ENCODE data around the gene GP1BA.

The GP1BA gene

DNA sequence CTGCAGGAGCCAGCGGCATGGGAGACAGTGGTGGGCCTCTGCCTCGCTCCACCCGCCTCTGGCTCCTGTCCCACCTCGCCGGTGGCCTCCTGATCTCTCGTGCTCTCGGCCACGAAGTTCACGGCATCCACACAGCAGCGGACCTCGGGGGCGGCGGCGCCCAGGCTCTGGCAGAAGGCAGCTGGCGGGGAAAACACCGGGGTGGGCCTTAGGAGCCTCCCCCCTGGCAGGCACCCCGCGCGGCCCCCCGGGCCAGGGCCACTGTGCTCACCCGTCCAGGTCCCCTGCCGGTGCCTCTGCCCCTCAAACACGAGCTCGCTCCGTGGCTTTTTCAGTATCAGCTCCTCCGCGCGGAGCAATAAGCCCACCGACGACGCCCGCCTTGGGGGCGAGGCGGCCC, 33.1 kb upstream of the GP1BA start:
- TF ChIP-seq, protein P1, sequence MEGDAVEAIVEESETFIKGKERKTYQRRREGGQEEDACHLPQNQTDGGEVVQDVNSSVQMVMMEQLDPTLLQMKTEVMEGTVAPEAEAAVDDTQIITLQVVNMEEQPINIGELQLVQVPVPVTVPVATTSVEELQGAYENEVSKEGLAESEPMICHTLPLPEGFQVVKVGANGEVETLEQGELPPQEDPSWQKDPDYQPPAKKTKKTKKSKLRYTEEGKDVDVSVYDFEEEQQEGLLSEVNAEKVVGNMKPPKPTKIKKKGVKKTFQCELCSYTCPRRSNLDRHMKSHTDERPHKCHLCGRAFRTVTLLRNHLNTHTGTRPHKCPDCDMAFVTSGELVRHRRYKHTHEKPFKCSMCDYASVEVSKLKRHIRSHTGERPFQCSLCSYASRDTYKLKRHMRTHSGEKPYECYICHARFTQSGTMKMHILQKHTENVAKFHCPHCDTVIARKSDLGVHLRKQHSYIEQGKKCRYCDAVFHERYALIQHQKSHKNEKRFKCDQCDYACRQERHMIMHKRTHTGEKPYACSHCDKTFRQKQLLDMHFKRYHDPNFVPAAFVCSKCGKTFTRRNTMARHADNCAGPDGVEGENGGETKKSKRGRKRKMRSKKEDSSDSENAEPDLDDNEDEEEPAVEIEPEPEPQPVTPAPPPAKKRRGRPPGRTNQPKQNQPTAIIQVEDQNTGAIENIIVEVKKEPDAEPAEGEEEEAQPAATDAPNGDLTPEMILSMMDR (IDR thresholded peaks at IDR 0.05), result no peak

DNA sequence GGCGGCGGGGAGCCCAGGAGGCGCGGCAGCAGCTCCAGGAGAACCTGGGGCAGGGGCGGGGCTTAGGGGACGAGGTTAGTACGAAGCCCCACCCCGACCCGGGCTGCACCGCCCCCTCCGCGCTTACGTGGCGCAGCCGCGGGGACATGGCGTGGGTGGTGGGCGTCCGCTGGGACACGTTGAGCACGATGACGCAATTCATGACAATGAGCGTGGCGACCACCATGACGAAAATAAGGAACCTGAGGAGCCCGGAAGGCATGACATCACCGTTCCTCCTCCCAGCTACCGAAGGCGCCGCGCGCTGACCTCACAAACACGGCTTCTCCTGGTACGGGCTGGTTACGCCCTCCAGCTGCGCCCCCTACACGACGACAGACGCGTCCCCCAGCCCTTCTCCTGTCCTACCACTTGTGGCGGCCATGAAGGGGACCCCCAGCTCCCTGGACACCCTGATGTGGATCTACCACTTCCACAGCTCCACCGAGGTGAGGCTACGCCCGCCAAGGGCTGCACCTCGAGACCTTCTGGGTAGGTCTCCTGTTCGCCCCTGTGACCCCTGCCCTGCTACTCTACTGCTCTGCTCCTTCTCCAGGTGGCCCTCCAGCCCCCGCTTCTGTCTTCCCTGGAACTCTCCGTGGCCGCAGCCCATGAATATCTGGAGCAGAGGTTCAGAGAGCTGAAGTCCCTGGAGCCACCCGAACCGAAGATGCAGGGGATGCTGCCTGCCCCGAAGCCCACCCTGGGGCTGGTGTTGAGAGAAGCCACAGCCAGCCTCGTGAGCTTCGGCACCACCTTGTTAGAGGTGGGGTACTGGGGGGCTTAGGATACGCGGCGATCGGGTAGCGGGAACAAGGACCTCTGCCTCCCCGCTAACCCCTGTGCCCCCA, 32.5 kb upstream of the GP1BA start, which contains the start of gene C17orf107:
Gene C17orf107, plus strand, starts transcription at position 196 of the 890 bp plus-strand sequence. Its CDS starts 227 bp downstream, at position 423.
- TF ChIP-seq, protein P1 (IDR thresholded peaks at IDR 0.05), result no peak

DNA sequence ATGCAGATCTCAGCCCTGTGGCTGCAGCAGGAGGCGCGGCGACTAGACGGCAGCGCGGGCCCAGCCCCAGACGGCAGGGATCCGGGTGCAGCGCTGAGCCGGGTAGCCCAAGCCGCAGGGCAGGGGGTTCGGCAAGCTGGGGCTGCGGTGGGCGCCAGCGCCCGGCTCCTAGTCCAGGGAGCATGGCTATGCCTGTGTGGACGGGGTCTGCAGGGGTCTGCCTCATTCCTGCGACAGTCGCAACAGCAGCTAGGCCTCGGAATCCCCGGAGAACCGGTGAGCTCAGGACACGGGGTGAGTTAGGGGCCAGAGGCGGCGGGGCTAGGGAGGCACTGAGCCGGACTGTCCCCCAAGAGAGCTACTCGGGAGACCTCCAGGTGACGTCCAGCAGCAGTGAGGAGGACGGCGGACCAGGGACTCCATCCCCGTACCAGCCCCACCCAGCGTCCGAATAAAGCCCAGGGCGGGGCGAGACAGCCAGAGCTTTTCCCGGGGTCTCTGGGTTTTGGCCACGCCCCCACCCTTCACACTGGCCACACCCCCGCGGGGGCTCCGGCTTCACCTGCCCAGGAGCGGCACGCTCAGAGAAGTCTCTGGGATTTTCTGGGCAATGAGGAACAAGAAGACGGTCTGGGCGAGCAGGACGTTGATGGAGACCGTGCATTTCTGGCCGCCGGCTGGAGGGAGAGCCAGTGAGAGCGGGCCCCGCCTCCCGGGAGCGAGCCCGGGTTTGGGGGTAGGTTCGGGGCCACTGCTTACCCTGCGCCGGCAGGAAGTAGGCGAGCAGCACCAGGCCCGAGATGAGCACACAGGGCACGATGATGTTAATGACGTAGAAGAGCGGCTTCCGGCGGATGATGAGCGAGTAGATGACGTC, 31.6 kb upstream of the GP1BA start:
- TF ChIP-seq, protein P1 (IDR thresholded peaks at IDR 0.05), result no peak

DNA sequence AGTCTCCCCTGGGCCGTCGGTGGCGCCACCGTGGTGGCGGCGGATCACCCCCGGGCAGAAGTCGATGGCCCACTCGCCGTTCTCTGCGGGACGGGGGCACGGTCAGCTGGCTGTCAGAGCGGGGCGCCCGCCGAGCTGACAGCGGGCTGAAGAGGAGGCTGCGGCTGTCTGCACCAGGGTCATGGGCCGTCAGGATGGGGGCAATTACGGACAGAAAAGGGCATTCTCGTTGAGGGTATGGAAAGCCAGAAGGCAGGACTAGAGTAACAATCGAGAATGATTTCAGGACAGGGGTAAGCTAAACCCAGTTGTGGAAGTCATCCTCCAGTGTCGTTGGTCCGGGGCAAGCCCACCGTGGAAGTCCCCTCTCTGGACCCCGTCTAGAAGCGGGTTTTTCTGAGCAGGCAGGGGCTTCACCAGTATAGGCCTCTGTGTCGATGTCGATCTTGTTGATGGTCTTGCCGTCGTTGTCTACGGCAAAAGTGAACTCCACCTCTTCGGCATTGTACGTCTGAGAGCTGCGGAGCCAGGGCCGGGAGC, 30.9 kb upstream of the GP1BA start:
- TF ChIP-seq, protein P1 (IDR thresholded peaks at IDR 0.05), result no peak

DNA sequence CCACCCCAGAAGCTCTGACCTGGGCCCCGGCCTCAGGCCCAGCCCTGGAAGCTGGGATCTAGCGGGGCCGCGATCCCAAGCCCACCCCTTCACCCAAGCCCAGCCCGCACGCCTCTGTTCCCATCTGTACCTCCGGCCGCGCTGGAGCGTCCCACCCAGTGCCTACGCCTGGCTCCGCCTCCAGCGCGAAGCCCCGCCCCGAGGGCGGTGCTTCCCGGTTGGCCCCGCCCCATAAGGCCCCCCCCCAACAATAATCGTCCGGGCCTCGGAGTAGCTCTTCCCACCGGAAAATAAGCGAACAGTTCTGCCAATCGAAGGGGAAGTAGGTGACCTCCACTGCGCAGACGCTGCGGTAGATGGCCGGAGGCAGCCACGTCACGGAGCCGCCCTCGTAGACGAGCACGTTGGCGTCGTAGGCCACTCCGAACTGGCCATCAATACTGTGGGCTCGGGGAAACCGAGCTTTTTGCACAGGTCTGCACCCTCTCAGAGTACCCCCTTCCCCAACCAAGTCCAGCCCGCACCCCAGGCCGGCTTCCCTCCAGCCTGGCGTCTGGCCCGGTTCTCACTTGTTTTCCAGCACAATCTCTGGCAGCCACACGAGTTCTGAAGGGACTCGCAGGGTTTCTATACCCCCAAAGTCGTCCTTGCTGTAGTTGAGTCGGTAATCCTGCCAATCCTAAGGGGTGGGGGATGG, 30.3 kb upstream of the GP1BA start:
- TF ChIP-seq, protein P1 (IDR thresholded peaks at IDR 0.05), result no peak

DNA sequence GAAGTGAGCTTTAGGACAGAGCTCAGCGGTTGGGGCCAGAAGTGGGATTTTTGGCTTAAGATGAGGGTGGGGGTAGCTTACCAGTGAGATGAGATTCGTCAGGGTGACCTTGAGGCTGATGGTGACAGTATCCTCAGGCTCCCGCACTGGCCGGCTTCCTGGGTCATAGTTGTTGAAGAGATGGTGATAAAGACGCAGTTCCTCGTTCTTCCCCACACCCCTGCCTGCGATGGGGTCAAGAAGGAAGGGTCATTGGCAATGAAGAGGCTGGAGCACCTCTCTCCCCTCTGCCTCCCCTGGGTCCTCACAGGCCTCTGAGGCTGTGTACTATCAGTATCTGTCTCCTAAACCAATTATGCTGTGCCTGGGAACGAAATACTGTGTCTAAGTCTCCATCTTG, 29.5 kb upstream of the GP1BA start:
- TF ChIP-seq, protein P1 (IDR thresholded peaks at IDR 0.05), result no peak

Data from LNCAP (cell line).